GM23338 (cell line): ENCODE measurements around the gene RRBP1. TPM values are rescaled to one million over a fixed set of nuclear protein-coding genes. Genes with fewer than 3 reads are reported as not detected.

Source experiments
- ATAC-seq: fragments of 200-7000 bp; cut with Tn5 transposase; 3 replicates; pipeline ENCODE4 v1.9.1; 2020
- DNase-seq: peaks from one replicate; pipeline ENCODE4 v3.0.0-alpha.2; 2015; ENCODE audit warnings: low spot score
- H2AFZ ChIP-seq: fragments of 200-600 bp; sonication (generic); 2 replicates; pipeline ENCODE4 v1.8.0; 2016; ENCODE audit warnings: antibody characterized with exemption, mild to moderate bottlenecking, moderate library complexity
- H3F3A ChIP-seq: fragments of 200-600 bp; sonication (generic); replicated peaks from 2 replicates; pipeline ENCODE4 v1.8.0; 2017; ENCODE audit warnings: antibody characterized with exemption, mixed run types, low read depth
- H3K27ac ChIP-seq: fragments of 200-600 bp; sonication (generic); 2 replicates; pipeline ENCODE4 v1.6.1; 2016; ENCODE audit warnings: low read depth
- H3K27me3 ChIP-seq: fragments of 200-600 bp; sonication (generic); 2 replicates; pipeline ENCODE4 v1.8.0; 2016; ENCODE audit warnings: mild to moderate bottlenecking, mixed run types, moderate library complexity; ENCODE audit not compliant: insufficient read depth
- H3K36me3 ChIP-seq: fragments of 200-600 bp; sonication (generic); 2 replicates; pipeline ENCODE4 v1.8.0; 2016; ENCODE audit warnings: mild to moderate bottlenecking; ENCODE audit not compliant: insufficient read depth
- H3K4me1 ChIP-seq: fragments of 200-600 bp; sonication (generic); 2 replicates; pipeline ENCODE4 v1.8.0; 2016; ENCODE audit warnings: mild to moderate bottlenecking, moderate library complexity; ENCODE audit not compliant: insufficient read depth
- H3K4me2 ChIP-seq: fragments of 200-600 bp; sonication (generic); 2 replicates; pipeline ENCODE4 v1.7.1; 2017; ENCODE audit warnings: mixed run types
- H3K4me3 ChIP-seq: fragments of 200-600 bp; sonication (generic); 2 replicates; pipeline ENCODE4 v1.6.1; 2016; ENCODE audit warnings: mixed run types
- H3K79me2 ChIP-seq: fragments of 200-600 bp; sonication (generic); replicated peaks from 2 replicates; pipeline ENCODE4 v1.8.0; 2017; ENCODE audit warnings: mild to moderate bottlenecking; ENCODE audit not compliant: insufficient read depth
- H3K9me2 ChIP-seq: fragments of 200-600 bp; sonication (generic); 2 replicates; pipeline ENCODE4 v1.8.0; 2017; ENCODE audit not compliant: insufficient read depth
- H4K20me1 ChIP-seq: fragments of 200-600 bp; sonication (generic); replicated peaks from 2 replicates; pipeline ENCODE4 v1.8.0; 2017; ENCODE audit warnings: mild to moderate bottlenecking; ENCODE audit not compliant: insufficient read depth
- H3K27ac Mint-ChIP-seq: 2 replicates; pipeline ENCODE4 v1.8.0; 2020; ENCODE audit warnings: inconsistent platforms, mild to moderate bottlenecking, moderate library complexity, mixed read lengths
- H3K27me3 Mint-ChIP-seq: 3 replicates; pipeline ENCODE4 v1.8.0; 2022; ENCODE audit warnings: low read depth, mild to moderate bottlenecking, moderate library complexity, mixed read lengths, inconsistent platforms; ENCODE audit not compliant: insufficient read depth, poor library complexity
- H3K36me3 Mint-ChIP-seq: 3 replicates; pipeline ENCODE4 v1.8.0; 2021; ENCODE audit warnings: low read depth, mild to moderate bottlenecking, inconsistent platforms, moderate library complexity, mixed read lengths
- H3K4me1 Mint-ChIP-seq: 3 replicates; pipeline ENCODE4 v1.8.0; 2020; ENCODE audit warnings: mild to moderate bottlenecking, inconsistent platforms, mixed read lengths
- H3K4me3 Mint-ChIP-seq: 3 replicates; pipeline ENCODE4 v1.8.0; 2021; ENCODE audit warnings: moderate library complexity, mild to moderate bottlenecking, inconsistent platforms, mixed read lengths
- H3K9me3 Mint-ChIP-seq: 3 replicates; pipeline ENCODE4 v1.8.0; 2020; ENCODE audit warnings: moderate library complexity, mild to moderate bottlenecking, inconsistent platforms, mixed read lengths
- CREB1 ChIP-seq: fragments of 250-450 bp; sonication (Bioruptor Pico); IDR thresholded peaks from 2 replicates; pipeline ENCODE4 v1.5.0; 2020; ENCODE audit warnings: low read depth, mild to moderate bottlenecking, moderate library complexity
- CTCF ChIP-seq, 2 experiments: fragments of 200-600 bp in 1 of 2; sonication (generic) in 1 of 2; conservative IDR thresholded peaks; 2 replicates each; pipeline versions ENCODE4 v1.5.1 to v1.6.1; 2016 to 2017; ENCODE audit warnings: antibody characterized with exemption in 2 of 2, low read depth in 2 of 2, mild to moderate bottlenecking in 2 of 2, moderate library complexity in 1 of 2
- JUNB ChIP-seq: IDR thresholded peaks from one replicate; pipeline ENCODE4 v1.6.1; 2016; ENCODE audit warnings: antibody characterized with exemption; ENCODE audit not compliant: unreplicated experiment
- POLR2AphosphoS5 ChIP-seq: IDR thresholded peaks from 2 replicates; pipeline ENCODE4 v1.6.1; 2016; ENCODE audit warnings: antibody characterized with exemption, low read depth
- REST ChIP-seq: IDR thresholded peaks from one replicate; pipeline ENCODE4 v1.6.1; 2018; ENCODE audit warnings: antibody characterized with exemption; ENCODE audit not compliant: unreplicated experiment
- ZNF114 ChIP-seq: fragments of 250-450 bp; sonication (Bioruptor Pico); IDR thresholded peaks from 2 replicates; pipeline ENCODE4 v1.5.0; 2020; ENCODE audit warnings: mild to moderate bottlenecking, moderate library complexity
- ZNF331 ChIP-seq: fragments of 250-450 bp; sonication (Bioruptor Pico); IDR thresholded peaks from 2 replicates; pipeline ENCODE4 v1.5.0; 2020; ENCODE audit warnings: low read depth, mild to moderate bottlenecking, moderate library complexity
- ZNF462 ChIP-seq: fragments of 250-450 bp; sonication (Bioruptor Pico); IDR thresholded peaks from 2 replicates; pipeline ENCODE4 v1.5.0; 2020; ENCODE audit warnings: mild to moderate bottlenecking, moderate library complexity
- polyA plus RNA-seq: library from polyadenylated mRNA; unstranded; fragments of >200 nt; fragmentation: Nextera tagmentation; extraction: Ambion mirVana; gene quantifications from 2 replicates; pipeline ENCODE4 v1.2.1, GENCODE V29; 2016
- total RNA-seq: library from RNA; depleted of rRNA; stranded (reverse); fragments of >200 nt; shearing (Covaris generic); gene quantifications from 2 replicates; pipeline ENCODE4 v1.2.3, GENCODE V29; 2014

Gene RRBP1
- total and polyA plus RNA-seq, 2 experiments from 2014 or later: 105 to 113 TPM

GRCh38 chr20:17568045-17568788 is 113.8 kb downstream of the RRBP1 start (continued):
- TF ChIP-seq REST (no peak), CTCF (conservative IDR thresholded peaks at IDR 0.05; ENCODE audit: low read depth in 2 of 2) (no peak), CREB1 (no peak)

GRCh38 chr20:17566345-17566744 is 115.7 kb downstream of the RRBP1 start:
- Histone ChIP-seq H3K4me2 (no peak overlapping the region), H3K79me2 (peaks cover 22% of the 10 kb centered on the region), H3K4me3 (no peak overlapping the region), H2AFZ (no peak overlapping the region), H3K9me2 (no peaks in the 10 kb centered on the region), H4K20me1 (no peaks in the 10 kb centered on the region), H3K4me1 (peaks cover 21% of the 10 kb centered on the region), H3F3A (peaks cover 5% of the 10 kb centered on the region; the same call in 1 of the 2 replicates), H3K27me3 (no peaks in the 10 kb centered on the region), H3K36me3 (no peaks in the 10 kb centered on the region), H3K27ac (no peak overlapping the region)
- DNase-seq: no peak
- Mint-ChIP-seq H3K9me3 (no peaks in the 10 kb centered on the region), H3K36me3 (peaks cover 11% of the 10 kb centered on the region), H3K4me1 (peaks cover 12% of the 10 kb centered on the region), H3K27ac (no peak overlapping the region), H3K4me3 (no peak overlapping the region), H3K27me3 (peaks cover 15% of the 10 kb centered on the region)
- no peak for ATAC-seq
- TF ChIP-seq JUNB: no peak
- TF ChIP-seq REST: no peak
- no peak for TF ChIP-seq ZNF114 (CRISPR knock-in tag)
- no peak for TF ChIP-seq POLR2AphosphoS5
- TF ChIP-seq ZNF331 (CRISPR knock-in tag): no peak
- no peak for TF ChIP-seq ZNF462
- no peak for TF ChIP-seq CREB1
